SU-DHL-6 (cell line): ENCODE results near the gene C6orf62.
"Not testable (repeated sequence)": the region's sequence is repeated elsewhere in the genome, so short reads cannot be mapped to it uniquely, and the experiment has no call there.

Experiments used
- H2AFZ ChIP-seq: fragments of 200-600 bp; sonication (generic); 2 replicates; pipeline ENCODE4 v1.6.1; 2014; ENCODE audit warnings: low read depth, mild to moderate bottlenecking, moderate library complexity, mixed read lengths, antibody characterized with exemption, low read length; ENCODE audit not compliant: severe bottlenecking
- H3F3A ChIP-seq: fragments of 200-600 bp; shearing (Covaris generic); 2 replicates; pipeline ENCODE4 v1.6.0; 2016; ENCODE audit warnings: antibody characterized with exemption, mild to moderate bottlenecking; ENCODE audit not compliant: insufficient read depth
- H3K27ac ChIP-seq: fragments of 200-600 bp; sonication (generic); 2 replicates; pipeline ENCODE4 v1.5.1; 2016; ENCODE audit warnings: low read depth, mild to moderate bottlenecking, low read length, moderate library complexity, mixed read lengths
- H3K27me3 ChIP-seq: fragments of 200-600 bp; sonication (generic), shearing (Covaris generic); 2 replicates; pipeline ENCODE4 v1.6.0; 2014; ENCODE audit warnings: mild to moderate bottlenecking, low read length
- H3K36me3 ChIP-seq: fragments of 200-600 bp; sonication (generic); 2 replicates; pipeline ENCODE4 v1.6.1; 2014; ENCODE audit warnings: mild to moderate bottlenecking, low read length, mixed read lengths
- H3K4me2 ChIP-seq: fragments of 300-600, 200-600 bp; shearing (Covaris generic), sonication (generic); 2 replicates; pipeline ENCODE4 v1.6.0; 2014; ENCODE audit warnings: low read length, low read depth, mild to moderate bottlenecking; ENCODE audit not compliant: poor library complexity, severe bottlenecking
- H3K4me3 ChIP-seq: fragments of 200-600 bp; sonication (generic); 2 replicates; pipeline ENCODE4 v1.5.1; 2014; ENCODE audit warnings: antibody characterized with exemption, low read length, mild to moderate bottlenecking, mixed read lengths; ENCODE audit not compliant: insufficient read depth, poor library complexity, severe bottlenecking
- H3K79me2 ChIP-seq: fragments of 200-600 bp; sonication (generic); 2 replicates; pipeline ENCODE4 v1.6.1; 2014; ENCODE audit warnings: mild to moderate bottlenecking, low read length, moderate library complexity; ENCODE audit not compliant: insufficient read depth
- H3K9ac ChIP-seq: fragments of 200-600 bp; sonication (generic); 2 replicates; pipeline ENCODE4 v1.7.0; 2014; ENCODE audit warnings: mild to moderate bottlenecking, low read length
- H3K9me2 ChIP-seq: fragments of 200-600 bp; sonication (generic); replicated peaks from 2 replicates; pipeline ENCODE4 v1.6.1; 2014; ENCODE audit warnings: low read length; ENCODE audit not compliant: insufficient read depth
- H3K9me3 ChIP-seq: fragments of 200-600 bp; sonication (generic); 2 replicates; pipeline ENCODE4 v1.6.1; 2014; ENCODE audit warnings: low read length, mixed read lengths; ENCODE audit not compliant: insufficient read depth
- H4K20me1 ChIP-seq: fragments of 200-600 bp; sonication (generic); 2 replicates; pipeline ENCODE4 v1.6.1; 2014; ENCODE audit warnings: low read depth, mild to moderate bottlenecking, antibody characterized with exemption, low read length, moderate library complexity, mixed read lengths
- EZH2phosphoT487 ChIP-seq: fragments of 200-600 bp; sonication (generic), shearing (Covaris generic); conservative IDR thresholded peaks from 2 replicates; pipeline ENCODE4 v1.6.1; 2018; ENCODE audit warnings: mild to moderate bottlenecking, antibody characterized with exemption, low read length, moderate library complexity, mixed read lengths
- TF ChIP-seq, protein P1 (sequence below): fragments of 200-600 bp; sonication (generic); IDR thresholded peaks from one replicate; pipeline ENCODE4 v1.5.1; 2017; ENCODE audit warnings: antibody characterized with exemption, mild to moderate bottlenecking, low read length, moderate library complexity; ENCODE audit not compliant: insufficient read depth, poor library complexity, severe bottlenecking

C6orf62 gene

DNA sequence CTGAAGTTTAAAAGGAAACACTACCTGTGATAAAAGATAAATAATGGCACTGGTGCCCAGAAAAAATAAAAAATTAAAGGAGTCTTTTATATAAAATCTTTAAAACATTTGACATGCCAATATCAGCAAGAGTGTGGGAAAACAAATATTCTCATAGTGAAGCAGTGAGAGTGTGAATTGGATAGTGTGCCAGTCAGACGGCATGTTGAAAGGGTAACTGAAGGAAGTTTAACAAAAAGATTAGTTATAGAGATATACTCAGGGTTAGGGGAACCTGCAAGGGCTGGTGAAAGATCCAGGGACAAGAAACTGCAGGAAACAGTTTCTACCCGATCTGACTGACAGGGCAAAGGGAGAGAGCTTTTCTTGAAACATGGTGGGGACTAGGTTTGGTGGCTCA lies 33.5 kb upstream of the C6orf62 start:
- no peaks in the 10 kb centered on the region; the same call in 1 of the 2 replicates for H3K27me3 ChIP-seq
- peaks cover 30% of the 10 kb centered on the region; the same call in 1 of the 2 replicates for H3K9me3 ChIP-seq
- no peaks in the 10 kb centered on the region for H3F3A ChIP-seq
- H3K27ac ChIP-seq: no peak overlapping the region
- H3K9ac ChIP-seq: no peak overlapping the region
- no peak overlapping the region for H3K4me2 ChIP-seq
- H4K20me1 ChIP-seq: no peaks in the 10 kb centered on the region
- no peak overlapping the region for H2AFZ ChIP-seq
- H3K36me3 ChIP-seq: no peaks in the 10 kb centered on the region
- TF ChIP-seq EZH2phosphoT487: no peak
- TF ChIP-seq, protein P1, sequence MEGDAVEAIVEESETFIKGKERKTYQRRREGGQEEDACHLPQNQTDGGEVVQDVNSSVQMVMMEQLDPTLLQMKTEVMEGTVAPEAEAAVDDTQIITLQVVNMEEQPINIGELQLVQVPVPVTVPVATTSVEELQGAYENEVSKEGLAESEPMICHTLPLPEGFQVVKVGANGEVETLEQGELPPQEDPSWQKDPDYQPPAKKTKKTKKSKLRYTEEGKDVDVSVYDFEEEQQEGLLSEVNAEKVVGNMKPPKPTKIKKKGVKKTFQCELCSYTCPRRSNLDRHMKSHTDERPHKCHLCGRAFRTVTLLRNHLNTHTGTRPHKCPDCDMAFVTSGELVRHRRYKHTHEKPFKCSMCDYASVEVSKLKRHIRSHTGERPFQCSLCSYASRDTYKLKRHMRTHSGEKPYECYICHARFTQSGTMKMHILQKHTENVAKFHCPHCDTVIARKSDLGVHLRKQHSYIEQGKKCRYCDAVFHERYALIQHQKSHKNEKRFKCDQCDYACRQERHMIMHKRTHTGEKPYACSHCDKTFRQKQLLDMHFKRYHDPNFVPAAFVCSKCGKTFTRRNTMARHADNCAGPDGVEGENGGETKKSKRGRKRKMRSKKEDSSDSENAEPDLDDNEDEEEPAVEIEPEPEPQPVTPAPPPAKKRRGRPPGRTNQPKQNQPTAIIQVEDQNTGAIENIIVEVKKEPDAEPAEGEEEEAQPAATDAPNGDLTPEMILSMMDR: no peak
- H3K4me3 ChIP-seq: no peak overlapping the region
- H3K9me2 ChIP-seq: no peaks in the 10 kb centered on the region
- no peaks in the 10 kb centered on the region for H3K79me2 ChIP-seq

DNA sequence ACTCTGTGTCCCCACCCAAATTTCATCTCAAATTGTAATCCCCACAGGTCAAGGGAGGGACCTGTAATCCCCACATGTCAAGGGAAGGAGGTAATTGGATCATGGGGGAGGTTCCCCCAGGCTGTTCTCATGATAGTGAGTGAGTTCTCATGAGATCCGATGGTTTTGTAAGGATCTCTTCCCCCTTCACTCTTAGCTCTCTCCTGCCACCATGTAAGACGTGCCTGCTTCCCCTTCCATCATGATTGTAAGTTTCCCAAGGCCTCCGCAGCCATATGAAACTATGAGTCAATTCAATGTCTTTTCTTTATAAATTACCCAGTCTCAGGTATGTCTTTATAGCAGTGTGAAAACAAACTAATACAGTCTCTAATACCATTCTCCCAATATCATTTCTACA lies 31.9 kb upstream of the C6orf62 start:
- H3K27ac ChIP-seq, H3K36me3 ChIP-seq, H3K27me3 ChIP-seq, H3F3A ChIP-seq, H3K79me2 ChIP-seq, H4K20me1 ChIP-seq, H3K9ac ChIP-seq, H3K9me2 ChIP-seq, H3K4me3 ChIP-seq, H3K4me2 ChIP-seq, H2AFZ ChIP-seq: not testable (repeated sequence)
- H3K9me3 ChIP-seq: peaks cover 30% of the 10 kb centered on the region; the same call in 1 of the 2 replicates

DNA sequence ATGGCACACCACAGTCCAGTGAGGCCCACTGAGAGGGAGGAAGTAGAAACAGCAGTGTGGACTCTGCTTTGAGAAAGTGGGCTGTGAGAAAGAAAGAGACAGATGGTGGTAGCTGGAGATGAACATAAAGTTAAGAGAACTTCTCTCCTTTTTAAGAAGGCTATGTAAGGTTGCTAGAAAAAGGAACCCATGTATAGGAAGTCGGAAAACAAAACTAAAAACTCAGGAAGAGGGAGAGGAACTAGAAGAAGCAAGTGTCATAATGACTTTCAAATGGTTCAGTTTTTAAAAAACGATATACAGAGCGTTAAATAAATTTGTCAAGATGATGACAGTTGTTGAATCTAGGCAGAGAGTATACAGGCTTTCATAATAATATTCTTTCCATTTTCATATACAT lies 30.3 kb upstream of the C6orf62 start:
- Histone ChIP-seq H3K9me2 (no peaks in the 10 kb centered on the region), H3K36me3 (no peaks in the 10 kb centered on the region), H3K4me3 (no peak overlapping the region), H3K9me3 (peaks cover 20% of the 10 kb centered on the region; the same call in 1 of the 2 replicates), H4K20me1 (no peaks in the 10 kb centered on the region), H3K4me2 (no peak overlapping the region), H3K79me2 (no peaks in the 10 kb centered on the region), H3K9ac (no peak overlapping the region), H2AFZ (no peak overlapping the region), H3F3A (no peaks in the 10 kb centered on the region), H3K27ac (no peak overlapping the region), H3K27me3 (no peaks in the 10 kb centered on the region; the same call in 1 of the 2 replicates)
- TF ChIP-seq, protein P1: no peak
- TF ChIP-seq EZH2phosphoT487: no peak

DNA sequence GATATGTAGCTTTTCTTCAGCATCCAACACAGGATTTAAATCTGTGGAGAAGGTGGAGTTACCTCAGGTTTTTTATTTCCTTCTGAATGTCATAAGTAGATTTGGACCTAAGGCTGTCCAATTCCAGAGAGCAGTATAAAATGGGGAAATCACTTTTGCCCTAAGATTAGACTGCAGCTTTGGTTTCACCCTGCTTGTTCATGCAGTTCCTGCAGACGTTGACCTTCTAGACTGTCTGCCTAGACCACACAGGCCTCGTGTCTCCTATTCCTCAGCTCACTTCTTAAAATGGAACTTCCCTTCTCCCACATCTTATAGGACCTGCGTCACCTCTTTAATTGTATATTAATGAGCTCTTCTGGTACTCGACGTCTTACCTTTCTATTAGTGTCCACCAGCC lies 26.0 kb upstream of the C6orf62 start:
- Histone ChIP-seq H3F3A (no peaks in the 10 kb centered on the region), H3K4me3 (no peak overlapping the region), H4K20me1 (no peaks in the 10 kb centered on the region), H3K27me3 (no peaks in the 10 kb centered on the region), H3K27ac (no peak overlapping the region), H3K9me3 (no peaks in the 10 kb centered on the region), H3K9me2 (no peaks in the 10 kb centered on the region), H3K9ac (no peak overlapping the region), H3K4me2 (no peak overlapping the region), H2AFZ (no peak overlapping the region), H3K79me2 (no peaks in the 10 kb centered on the region), H3K36me3 (no peaks in the 10 kb centered on the region)
- TF ChIP-seq, protein P1: no peak
- no peak for TF ChIP-seq EZH2phosphoT487
